ENCODE measurements around the gene HFM1.
A peak's percentile ranks its signal among the peaks of the same experiment; 100 is the strongest.
"Not testable (repeated sequence)": the region's sequence is repeated elsewhere in the genome, so short reads cannot be mapped to it uniquely, and the experiment has no call there.

HFM1 gene

DNA sequence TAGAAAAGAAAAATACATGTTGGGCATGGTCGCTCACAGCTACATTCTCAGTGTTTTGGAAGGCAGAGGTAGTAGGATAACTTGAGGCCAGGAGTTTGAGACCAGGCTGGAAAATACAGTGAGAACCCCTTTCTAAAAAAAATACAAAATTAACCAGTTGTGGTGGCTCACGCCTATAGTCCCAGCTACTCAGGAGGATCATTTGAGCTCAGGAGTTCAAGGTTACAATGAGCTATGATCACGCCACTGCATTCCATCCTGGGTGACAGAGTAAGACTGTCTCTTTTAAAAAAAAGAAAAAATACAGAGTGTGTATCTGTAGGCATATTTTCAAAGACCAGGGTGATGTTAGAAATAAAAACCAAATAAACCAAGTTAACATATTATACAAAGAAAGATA lies 57.8 kb downstream of the HFM1 start:
- DNase-seq (ENCODE audit: low read depth in 2 of 2): no peak

DNA sequence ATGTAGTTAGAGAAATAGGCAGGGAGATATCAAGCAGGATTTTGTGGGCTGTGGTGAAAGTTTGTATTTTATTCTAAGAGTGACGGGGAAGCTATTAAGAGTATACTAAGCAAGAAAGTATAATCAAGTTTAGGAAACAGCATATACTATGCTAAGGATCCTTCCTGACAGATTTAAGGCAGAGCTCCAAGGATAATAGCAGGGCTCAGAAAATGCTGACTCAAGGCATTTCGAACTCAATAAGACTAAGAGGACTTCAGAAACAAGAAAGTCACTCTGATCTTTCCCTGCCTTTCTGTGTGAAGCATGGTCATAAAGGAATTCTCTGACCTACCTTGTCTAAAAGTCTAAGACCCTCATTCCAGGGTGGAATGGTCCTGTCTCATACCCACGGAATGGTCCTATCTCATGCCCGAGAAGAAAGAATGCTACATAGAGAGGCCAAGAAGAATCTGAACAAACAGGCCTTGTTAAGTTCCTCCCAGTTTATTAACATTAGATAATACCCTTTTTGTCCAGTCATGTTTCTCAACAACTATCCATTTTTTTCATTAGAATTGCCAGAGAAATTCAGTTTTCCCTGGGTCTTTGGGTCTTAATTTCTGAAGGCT lies 59.1 kb downstream of the HFM1 start:
- no peak for DNase-seq (ENCODE audit: low read depth in 2 of 2)

GRCh38 chr1:91338501-91338900 lies 66.1 kb downstream of the HFM1 start:
- no peak for DNase-seq (ENCODE audit: low read depth in 2 of 2)

- DNase-seq (ENCODE audit: low read depth in 2 of 2): no peak
Measured at GRCh38 chr1:91335603-91336002, 69.0 kb downstream of the HFM1 start.

- no peak for DNase-seq (ENCODE audit: low read depth in 2 of 2)
Measured at GRCh38 chr1:91334856-91335255, 69.8 kb downstream of the HFM1 start.

- no peak for DNase-seq (ENCODE audit: low read depth in 2 of 2)
Measured at GRCh38 chr1:91325456-91325855, 79.2 kb downstream of the HFM1 start.

GRCh38 chr1:91314643-91315042 lies 90.0 kb downstream of the HFM1 start:
- DNase-seq (ENCODE audit: low read depth in 2 of 2): no peak

- DNase-seq (ENCODE audit: low read depth in 2 of 2): no peak
Measured at GRCh38 chr1:91311672-91312071, 93.0 kb downstream of the HFM1 start.

- DNase-seq (ENCODE audit: low read depth in 2 of 2): no peak
Measured at GRCh38 chr1:91308544-91308943, 96.1 kb downstream of the HFM1 start.

DNA sequence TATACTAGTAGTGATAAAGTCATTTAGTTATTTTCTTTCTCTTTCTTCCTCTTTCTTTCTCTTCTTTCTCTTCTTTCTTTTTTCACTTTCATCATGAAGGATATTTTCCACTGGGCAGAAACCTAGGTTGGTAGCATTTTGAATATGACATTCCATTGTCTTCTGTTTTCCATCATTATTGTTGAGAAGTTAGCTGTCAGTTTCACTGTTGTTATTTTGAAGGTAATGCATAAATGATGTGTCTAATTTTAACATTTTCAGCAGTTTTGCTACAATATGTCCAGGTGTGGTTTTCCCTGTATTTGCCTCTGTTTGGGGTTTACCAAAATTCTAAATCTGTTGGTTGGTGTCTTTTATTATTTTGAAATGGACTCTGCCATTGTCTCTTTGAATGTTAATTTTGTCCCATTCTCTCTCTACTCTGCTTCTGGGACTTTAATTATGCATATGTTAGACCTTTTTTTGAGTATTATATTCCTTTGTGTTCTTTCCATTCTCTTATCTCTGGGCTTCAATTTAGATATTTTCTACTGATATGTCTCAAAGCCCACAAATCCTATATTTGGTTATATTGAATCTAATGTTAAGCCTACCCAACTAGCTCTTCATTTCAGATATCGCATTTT lies 96.7 kb downstream of the HFM1 start:
- DNase-seq (ENCODE audit: low read depth in 2 of 2): no peak

DNA sequence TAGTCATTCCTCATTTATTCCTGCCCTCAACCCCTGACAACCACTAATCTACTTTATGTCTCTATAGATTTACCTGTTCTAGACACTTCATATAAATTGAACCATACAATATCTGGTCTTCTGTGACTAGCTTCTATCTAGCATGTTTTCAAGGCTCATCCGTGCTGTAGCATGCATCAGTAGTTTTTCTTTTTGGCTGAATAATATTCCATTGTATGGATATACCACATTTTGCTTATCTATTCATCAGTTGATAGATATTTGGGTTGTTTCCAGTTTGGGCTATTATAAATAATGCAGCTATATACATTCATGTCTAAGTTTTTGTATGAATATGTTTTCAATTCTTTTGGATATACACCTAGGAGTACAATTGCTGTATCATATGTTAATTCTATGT lies 101.5 kb downstream of the HFM1 start:
- DNase-seq (ENCODE audit: low read depth in 2 of 2): no peak

DNA sequence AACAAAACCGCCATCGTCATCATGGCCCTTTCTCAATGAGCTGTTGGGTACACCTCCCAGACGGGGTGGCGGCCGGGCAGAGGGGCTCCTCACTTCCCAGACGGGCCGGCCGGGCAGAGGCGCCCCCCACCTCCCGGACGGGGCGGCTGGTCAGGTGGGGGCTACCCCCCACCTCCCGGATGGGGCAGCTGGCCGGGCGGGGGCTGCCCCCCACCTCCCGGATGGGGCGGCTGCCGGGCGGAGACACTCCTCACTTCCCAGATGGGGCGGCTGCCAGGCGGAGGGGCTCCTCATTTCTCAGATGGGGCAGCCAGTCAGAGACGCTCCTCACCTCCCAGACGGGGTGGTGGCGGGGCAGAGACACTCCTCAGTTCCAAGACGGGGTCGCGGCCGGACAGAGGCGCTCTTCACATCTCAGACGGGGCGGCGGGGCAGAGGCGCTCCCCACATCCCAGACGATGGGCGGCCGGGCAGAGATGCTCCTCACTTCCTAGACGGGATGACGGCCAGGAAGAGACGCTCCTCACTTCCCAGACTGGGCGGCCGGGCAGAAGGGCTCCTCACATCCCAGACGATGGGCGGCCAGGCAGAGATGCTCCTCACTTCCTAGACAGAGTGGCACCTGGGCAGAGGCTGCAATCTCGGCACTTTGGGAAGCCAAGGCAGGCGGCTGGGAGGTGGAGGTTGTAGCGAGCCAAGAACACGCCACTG lies 115.6 kb downstream of the HFM1 start:
- DNase-seq (ENCODE audit: low read depth in 2 of 2): not testable (repeated sequence)

DNA sequence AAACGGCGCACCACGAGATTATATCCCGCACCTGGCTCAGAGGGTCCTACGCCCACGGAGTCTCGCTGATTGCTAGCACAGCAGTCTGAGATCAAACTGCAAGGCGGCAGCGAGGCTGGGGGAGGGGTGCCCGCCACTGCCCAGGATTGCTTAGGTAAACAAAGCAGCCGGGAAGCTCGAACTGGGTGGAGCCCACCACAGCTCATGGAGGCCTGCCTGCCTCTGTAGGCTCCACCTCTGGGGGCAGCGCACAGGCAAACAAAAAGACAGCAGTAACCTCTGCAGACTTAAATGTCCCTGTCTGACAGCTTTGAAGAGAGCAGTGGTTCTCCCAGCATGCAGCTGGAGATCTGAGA lies 117.7 kb downstream of the HFM1 start:
- DNase-seq (ENCODE audit: low read depth in 2 of 2): not testable (repeated sequence)

DNA sequence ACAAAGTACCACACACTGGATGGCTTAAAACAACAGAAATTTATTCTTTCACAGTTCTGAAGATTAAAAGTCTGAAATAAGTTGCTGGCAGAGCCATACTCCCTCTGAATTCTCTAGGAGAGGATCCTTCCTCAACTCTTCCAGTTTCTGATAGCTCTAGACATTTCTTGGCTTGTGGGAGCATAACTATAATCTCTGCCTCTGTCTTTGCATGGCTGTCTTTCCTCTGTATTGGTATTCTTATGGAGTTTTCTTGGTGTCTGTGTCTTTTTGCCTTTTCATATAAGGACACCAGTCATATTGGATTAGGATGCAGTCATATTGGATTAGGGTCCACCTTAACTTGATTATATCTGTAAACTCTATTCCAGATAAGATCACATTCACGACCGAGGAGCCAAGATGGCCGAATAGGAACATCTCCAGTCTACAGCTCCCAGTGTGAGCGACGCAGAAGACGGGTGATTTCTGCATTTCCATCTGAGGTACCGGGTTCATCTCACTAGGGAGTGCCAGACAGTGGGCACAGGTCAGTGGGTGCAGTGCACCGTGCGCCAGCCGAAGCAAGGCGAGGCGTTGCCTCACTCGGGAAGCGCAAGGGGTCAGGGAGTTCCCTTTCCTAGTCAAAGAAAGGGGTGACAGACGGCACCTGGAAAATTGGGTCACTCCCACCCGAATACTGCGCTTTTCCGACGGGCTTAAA lies 118.2 kb downstream of the HFM1 start:
- not testable (repeated sequence) for DNase-seq (ENCODE audit: low read depth in 2 of 2)

- DNase-seq (ENCODE audit: low read depth in 2 of 2): no peak
Measured at GRCh38 chr1:91283421-91283726, 121.3 kb downstream of the HFM1 start.

DNA sequence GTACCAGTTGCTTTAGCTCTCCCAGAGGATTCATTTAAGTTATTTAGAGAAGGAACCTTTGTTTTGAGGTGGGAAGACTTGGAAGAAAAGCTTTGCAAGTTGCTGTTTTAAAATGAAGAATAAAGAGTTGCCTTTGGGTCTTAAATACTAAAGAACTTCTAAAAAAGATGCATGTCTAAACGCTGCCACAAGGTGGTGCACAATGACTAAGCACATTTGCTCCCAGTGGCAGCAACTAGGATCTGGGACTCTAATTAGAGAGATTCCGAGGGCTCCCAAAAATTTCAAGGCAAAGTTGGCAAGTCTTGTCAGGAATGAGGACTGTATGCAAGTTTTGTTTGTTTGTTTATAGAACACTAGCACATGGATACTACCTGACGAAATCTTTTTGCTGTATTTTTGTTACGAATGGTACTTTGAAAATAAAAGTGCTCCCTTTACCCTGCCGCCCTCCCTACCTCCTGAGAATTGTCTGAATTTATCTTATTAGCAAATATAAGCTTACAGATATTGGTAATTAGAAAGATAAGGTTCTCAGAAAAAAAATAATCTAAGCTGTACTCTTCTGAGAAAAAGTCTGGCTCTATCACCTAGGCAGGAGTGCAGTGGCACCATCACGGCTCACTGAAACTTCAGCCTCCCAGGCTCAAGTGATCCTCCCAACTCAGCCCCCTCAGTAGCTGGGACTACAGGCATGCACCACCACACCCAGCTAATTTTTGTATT lies 121.8 kb downstream of the HFM1 start:
- peak in 1 of 2 donors; percentile 5 for DNase-seq (ENCODE audit: low read depth in 2 of 2)

DNA sequence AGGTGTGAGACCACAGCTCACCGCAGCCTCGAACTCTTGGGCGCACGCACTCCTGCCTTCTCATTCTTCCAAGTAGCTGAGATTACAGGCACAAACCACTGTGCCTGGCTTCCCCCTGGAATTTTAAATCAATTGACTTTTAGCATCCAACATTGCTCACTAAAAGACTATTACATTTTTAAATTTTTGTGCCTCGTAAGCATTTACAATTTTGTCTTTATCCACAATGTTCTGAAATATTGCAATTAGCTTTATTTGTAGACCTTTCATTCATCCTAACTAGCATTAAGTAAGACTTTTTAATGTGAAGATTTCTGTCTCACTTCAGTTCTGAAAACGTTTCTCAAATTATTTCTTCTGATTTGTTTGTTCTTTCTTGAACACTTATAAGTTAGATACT lies 122.9 kb downstream of the HFM1 start:
- no peak for DNase-seq (ENCODE audit: low read depth in 2 of 2)

DNA sequence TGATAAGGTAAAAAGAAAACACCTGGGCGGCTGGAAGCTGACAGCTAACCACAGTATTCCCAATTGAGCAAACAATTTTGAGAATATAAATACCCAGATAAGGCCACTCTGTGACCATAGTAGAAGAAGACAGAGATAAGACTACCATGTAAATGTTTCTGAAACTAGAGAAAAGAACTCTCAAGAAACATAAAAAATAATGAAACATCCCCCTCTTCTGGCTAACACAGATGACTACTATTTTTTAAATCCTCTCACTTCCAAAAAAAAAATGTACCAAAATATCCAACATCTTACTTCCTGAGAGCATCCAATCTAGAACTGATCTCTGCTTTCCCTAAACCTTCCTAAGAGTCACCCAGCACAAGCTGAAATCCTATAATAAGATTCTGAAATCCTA lies 125.9 kb downstream of the HFM1 start:
- no peak for DNase-seq (ENCODE audit: low read depth in 2 of 2)

DNA sequence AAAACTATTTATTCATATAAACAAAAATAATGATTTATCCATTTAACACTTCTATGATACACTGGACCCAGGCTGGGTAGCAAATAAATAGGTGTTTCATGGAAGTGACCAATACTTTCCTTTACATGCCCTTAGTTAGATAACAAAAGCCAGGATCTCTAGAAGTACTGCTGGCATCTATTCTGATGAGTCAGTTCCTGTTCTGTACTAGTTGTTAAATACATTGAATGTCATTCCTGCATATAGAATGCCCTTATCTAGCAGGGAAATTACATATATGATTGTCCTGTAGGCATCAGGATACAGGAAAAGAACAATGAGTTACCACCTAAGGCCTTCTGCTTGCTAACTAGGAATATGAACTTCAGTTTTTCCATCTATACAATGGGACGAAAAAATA lies 130.8 kb downstream of the HFM1 start:
- no peak for DNase-seq (ENCODE audit: low read depth in 2 of 2)

DNA sequence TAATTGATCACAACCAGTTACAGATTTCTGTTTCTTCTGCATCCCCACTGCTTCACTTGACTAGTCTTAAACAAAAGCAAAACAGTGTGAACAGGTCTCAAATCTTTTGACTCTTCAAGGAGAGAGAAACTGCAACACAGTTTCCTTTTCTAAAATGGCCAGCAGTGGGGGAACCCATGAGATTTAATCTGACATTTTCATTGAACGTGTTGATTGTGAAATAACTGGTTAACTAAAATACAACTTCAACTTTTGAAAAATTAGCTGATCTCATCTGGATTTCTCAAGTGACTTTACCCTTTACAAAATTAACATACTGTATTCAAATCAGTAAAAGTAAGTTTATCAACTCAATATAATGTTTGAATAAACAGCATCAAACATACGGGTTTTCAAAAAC lies 143.0 kb downstream of the HFM1 start:
- no peak for DNase-seq (ENCODE audit: low read depth in 2 of 2)

DNA sequence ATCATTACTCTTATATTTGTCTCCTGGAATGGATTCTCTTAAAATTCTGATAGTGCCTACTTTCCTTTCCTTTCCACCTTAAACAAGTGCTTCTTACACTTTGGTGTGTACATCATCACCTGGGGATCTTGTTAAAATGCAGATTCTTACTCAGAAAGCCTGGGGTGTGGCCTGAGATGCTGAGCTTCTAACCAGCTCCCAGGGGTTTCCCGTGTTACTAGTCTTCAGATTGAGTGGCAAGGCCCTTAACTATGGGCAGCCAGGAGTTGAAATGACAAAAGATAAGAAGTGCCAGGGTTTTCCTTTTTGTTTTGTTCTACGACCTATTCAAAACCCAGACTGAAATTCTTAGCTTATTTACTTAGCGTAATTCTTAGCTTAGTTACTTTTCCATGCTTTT lies 159.2 kb downstream of the HFM1 start:
- DNase-seq (ENCODE audit: low read depth in 2 of 2): no peak

GRCh38 chr1:91244737-91245136 lies 159.9 kb downstream of the HFM1 start:
- no peak for DNase-seq (ENCODE audit: low read depth in 2 of 2)

Measured in stimulated activated CD8-positive, alpha-beta memory T cell treated with anti-CD3 and anti-CD28 coated beads, Interleukin-7, amount 100 ng/mL, for 1 hour (primary cell).